Mononuclear cell (primary cell): ENCODE data around the gene PRKACG. TPM values are rescaled to one million over a fixed set of nuclear protein-coding genes. Genes with fewer than 3 reads are reported as not detected.
A peak's percentile ranks its signal among the peaks of the same experiment; 100 is the strongest.

Experiments
- H3K27me3 ChIP-seq: 2 replicates; pipeline ENCODE4 v1.6.0; 2011; ENCODE audit warnings: low read length, control low read depth; ENCODE audit not compliant: insufficient read depth
- H3K4me1 ChIP-seq: 2 replicates; pipeline ENCODE4 v1.5.1; 2011; ENCODE audit warnings: mild to moderate bottlenecking, low read length, control low read depth; ENCODE audit not compliant: insufficient read depth
- H3K4me3 ChIP-seq: 2 replicates; pipeline ENCODE4 v1.5.1; 2011; ENCODE audit warnings: mild to moderate bottlenecking, low read length, moderate library complexity
- H3K9me3 ChIP-seq: 2 replicates; pipeline ENCODE4 v1.5.1; 2011; ENCODE audit warnings: low read depth, mild to moderate bottlenecking, control low read depth, low read length
- total RNA-seq: library from RNA; depleted of rRNA; stranded (reverse); fragments of >200 nt; gene quantifications from one replicate; pipeline ENCODE4 v1.2.3, GENCODE V29; 2012

The PRKACG gene
- total RNA-seq, 1 donor = not detected

DNA sequence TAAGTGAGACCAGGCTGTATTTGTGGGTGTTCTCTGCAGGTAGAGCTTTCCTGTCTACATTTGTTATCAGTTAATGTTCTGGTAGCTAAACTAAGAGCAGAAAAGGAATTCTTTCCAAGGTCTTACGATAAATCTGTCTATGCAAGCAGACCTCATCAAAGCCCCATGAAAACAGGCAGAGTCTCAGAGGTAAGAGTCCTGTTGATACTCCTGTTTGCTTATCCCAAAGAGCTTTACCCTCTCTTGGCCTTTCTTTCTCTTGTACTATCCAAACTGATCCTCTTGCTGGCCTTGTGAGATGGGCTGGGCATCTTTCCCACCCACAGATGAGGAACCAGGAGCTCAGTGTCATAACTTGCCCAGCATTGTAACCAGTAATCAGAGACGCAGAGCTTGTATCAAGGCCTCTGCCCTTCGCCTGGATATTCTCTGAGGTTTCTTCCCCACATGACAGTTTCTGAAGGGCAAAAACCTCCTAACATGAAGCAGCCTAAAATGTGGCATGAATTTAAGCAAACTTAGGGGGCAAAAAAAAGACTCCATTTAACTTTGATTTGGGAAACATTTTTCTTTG is 33.5 kb downstream of the PRKACG start:
- H3K4me3 ChIP-seq = no peak overlapping the region
- no peaks in the 10 kb centered on the region for H3K9me3 ChIP-seq
- H3K27me3 ChIP-seq = no peaks in the 10 kb centered on the region
- H3K4me1 ChIP-seq = peaks cover 54% of the 10 kb centered on the region

DNA sequence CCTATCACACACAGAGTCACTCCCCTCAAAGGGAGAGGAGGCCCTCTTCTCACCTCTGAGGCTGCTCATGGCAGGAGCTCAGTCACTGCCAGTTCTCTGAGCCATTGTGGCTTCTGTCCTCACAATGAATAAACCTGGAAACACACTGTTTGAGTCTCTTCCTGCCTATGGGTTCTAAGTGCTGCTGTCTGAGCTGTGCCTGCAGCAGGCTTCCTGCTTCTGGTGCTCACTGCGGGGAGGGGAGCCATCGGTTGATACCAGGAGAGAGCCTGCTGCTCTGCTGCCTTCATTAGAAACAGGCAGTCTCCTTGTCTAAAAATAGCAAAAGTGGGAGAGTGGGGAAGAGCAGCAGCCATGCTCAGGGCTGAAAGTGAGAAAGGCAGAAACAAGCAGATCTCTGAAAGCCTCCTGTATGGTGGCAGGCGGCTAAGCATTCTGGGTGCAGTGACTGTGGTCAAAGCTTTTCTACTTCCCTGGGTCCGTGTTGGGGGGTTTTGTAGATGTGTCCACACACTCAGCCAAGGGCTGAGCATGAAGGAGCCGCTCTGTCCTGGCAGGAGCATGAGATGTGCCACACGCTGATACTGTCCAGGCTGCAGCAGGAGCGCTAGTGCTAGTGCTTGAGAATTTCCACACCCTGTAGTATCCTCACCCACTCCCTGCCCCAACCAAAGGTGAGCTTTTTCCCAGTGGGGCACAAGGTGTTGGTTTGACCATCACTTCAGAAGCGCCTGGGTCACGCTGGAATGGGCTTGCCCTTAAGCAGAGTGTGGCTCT is 34.2 kb downstream of the PRKACG start:
- Histone ChIP-seq H3K4me1 (peaks cover 61% of the 10 kb centered on the region), H3K27me3 (no peaks in the 10 kb centered on the region), H3K4me3 (no peak overlapping the region), H3K9me3 (no peaks in the 10 kb centered on the region)

DNA sequence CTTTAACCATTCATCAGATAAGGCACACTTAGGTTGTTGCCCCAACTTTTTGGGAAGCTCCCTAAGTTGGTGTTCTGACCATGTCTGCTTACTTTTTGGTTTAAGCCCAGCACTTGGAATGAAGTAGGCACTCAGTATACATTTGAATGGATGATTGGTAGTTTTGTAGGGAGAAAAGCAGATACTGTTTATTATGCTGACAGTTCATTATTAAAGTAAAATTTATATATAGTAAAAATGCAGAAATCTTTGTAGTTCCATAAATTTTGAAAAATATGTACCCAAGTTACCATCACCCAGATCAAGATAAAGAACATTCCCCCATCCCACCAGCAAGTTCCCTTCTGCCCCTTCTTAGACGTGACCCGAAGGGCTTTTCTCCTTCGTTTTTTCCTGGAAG is 35.4 kb downstream of the PRKACG start:
- H3K4me3 ChIP-seq = no peak overlapping the region
- peaks cover 70% of the 10 kb centered on the region for H3K4me1 ChIP-seq
- H3K9me3 ChIP-seq = no peaks in the 10 kb centered on the region
- no peaks in the 10 kb centered on the region for H3K27me3 ChIP-seq

DNA sequence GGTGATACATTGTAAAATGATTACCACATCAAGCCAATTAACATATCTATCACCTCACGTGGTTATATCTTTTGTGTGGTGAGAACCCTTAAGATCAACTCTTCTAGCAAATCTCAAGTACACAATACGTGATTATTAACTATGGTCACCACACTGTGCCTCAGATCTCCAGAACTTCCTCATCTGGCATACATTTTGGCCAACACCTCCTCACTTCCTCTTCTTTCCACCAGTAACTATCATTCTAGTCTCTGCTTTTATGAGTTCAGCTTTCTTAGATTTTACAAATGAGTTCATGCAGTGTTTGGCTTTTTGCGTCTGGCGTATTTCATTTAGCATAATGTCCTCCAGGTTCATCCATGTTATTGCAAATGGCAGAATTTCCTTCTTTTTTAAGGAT is 35.8 kb downstream of the PRKACG start:
- no peak overlapping the region for H3K4me3 ChIP-seq
- H3K27me3 ChIP-seq = no peaks in the 10 kb centered on the region
- peaks cover 69% of the 10 kb centered on the region for H3K4me1 ChIP-seq
- no peaks in the 10 kb centered on the region for H3K9me3 ChIP-seq

DNA sequence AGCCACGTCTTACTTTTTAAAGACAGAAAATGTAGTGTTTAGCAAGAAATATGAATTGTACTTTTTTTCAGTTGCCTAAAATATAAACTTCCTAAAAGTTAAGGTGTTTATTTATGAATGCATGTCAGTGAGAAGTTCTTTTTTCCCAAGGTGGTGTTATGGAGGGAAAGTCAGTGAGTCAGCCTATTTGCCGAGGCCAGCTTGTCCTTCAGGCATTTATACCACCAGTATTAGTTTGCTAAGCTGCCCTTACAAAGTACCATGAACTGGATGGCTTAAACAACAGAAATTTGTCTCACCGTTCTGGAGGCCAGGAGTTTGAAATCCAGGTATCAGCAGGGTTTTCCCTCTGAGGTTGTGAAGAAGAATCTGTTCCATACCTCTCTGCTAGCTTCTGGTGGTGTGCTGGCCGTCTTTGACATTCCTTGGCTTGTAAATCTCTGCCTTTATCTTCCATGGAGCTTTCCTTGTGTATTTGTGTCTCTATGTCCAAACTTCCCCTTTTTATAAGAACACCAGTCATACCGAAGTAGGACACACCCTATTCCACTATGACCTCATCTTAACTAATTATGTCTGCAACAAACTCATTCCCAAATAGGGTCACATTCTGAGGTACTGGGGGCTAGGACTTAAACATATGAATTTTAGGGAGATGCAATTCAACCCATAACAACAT is 38.4 kb downstream of the PRKACG start:
- Histone ChIP-seq H3K9me3 (no peaks in the 10 kb centered on the region), H3K27me3 (no peaks in the 10 kb centered on the region), H3K4me1 (peaks cover 56% of the 10 kb centered on the region), H3K4me3 (peak overlapping the region; percentile 48)

GRCh38 chr9:68974901-68975300 is 39.0 kb downstream of the PRKACG start:
- H3K27me3 ChIP-seq = no peaks in the 10 kb centered on the region
- peaks cover 50% of the 10 kb centered on the region for H3K4me1 ChIP-seq
- no peaks in the 10 kb centered on the region for H3K9me3 ChIP-seq
- peak overlapping the region; percentile 48 for H3K4me3 ChIP-seq

DNA sequence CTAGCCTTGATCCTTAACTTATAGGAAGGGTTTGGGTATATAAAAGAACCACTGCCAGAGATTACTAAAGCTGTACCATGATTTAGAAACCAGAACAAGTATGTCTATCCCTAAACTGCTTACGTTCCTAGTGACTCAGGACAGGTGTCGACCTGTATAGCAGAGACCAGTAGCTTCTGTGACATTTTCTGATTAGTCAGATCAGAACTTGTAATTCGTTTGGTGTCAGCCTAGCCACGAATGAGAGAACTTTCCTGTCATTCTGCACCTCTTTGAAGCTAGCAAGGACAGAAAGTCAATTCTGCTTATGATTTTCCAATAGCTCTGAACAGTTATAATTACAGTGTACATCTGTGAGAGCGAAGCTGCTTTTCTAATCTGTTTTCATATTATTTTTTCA is 39.5 kb downstream of the PRKACG start:
- Histone ChIP-seq H3K4me3 (peak overlapping the region; percentile 48), H3K27me3 (no peaks in the 10 kb centered on the region), H3K9me3 (no peaks in the 10 kb centered on the region), H3K4me1 (peaks cover 46% of the 10 kb centered on the region)

- no peaks in the 10 kb centered on the region for H3K9me3 ChIP-seq
- H3K4me3 ChIP-seq = no peak overlapping the region
- no peaks in the 10 kb centered on the region for H3K27me3 ChIP-seq
- peaks cover 37% of the 10 kb centered on the region for H3K4me1 ChIP-seq
Measured at GRCh38 chr9:68973619-68974018, 40.3 kb downstream of the PRKACG start.

GRCh38 chr9:68970151-68970550 is 43.8 kb downstream of the PRKACG start:
- Histone ChIP-seq H3K4me1 (peaks cover 25% of the 10 kb centered on the region), H3K27me3 (no peaks in the 10 kb centered on the region), H3K4me3 (no peak overlapping the region), H3K9me3 (no peaks in the 10 kb centered on the region)

DNA sequence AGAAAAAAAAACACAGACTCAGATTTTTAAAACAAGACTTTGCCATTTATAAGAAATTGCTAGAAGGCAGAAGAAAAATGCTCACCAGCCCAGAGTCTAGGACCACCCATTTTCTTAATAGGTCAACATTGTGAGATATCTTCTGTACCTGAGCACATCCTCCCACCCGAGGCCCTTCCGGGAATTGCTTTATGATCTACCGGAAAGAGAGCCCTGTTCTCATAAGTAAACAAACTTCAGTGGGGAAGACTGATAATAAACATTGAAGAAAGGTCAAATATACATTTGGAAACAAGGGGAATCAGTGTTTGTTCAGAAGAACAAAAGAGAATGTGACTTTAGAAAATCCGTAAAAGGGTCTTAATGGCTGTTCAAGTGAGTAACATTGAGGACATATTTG is 44.4 kb downstream of the PRKACG start:
- Histone ChIP-seq H3K4me3 (no peak overlapping the region), H3K9me3 (no peaks in the 10 kb centered on the region), H3K4me1 (peaks cover 18% of the 10 kb centered on the region)

GRCh38 chr9:68967800-68968199 is 46.1 kb downstream of the PRKACG start:
- Histone ChIP-seq H3K27me3 (no peaks in the 10 kb centered on the region), H3K4me1 (peaks cover 8% of the 10 kb centered on the region), H3K4me3 (no peak overlapping the region), H3K9me3 (no peaks in the 10 kb centered on the region)

More for the DNA sequence above, 44.4 kb downstream of the PRKACG start:
- H3K27me3 ChIP-seq = no peaks in the 10 kb centered on the region

DNA sequence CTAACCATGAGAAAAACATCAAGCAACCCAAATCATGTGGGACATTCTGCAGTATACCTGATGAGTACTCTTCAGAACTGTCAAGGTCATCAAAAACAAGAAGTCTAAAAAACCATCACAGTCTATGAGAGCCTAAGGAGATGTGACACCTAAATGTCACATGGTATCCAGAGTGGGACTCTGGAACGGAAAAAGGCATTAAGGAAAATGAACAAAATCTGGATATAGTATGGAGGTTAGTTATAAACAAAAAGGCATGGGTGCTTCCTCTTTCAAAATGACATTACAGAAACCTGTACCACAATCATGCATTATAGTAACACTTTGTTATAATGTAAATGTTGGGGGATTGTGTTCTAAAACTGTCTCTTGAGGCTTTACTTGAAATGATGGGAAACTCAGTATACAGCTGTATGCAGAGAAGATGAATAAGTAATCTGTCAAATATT is 47.4 kb downstream of the PRKACG start:
- peaks cover 8% of the 10 kb centered on the region for H3K4me1 ChIP-seq
- no peaks in the 10 kb centered on the region for H3K9me3 ChIP-seq
- H3K27me3 ChIP-seq = no peaks in the 10 kb centered on the region
- no peak overlapping the region for H3K4me3 ChIP-seq

GRCh38 chr9:68964765-68965164 is 49.1 kb downstream of the PRKACG start:
- Histone ChIP-seq H3K9me3 (no peaks in the 10 kb centered on the region), H3K4me3 (no peak overlapping the region), H3K27me3 (no peaks in the 10 kb centered on the region), H3K4me1 (peaks cover 8% of the 10 kb centered on the region)

GRCh38 chr9:68964102-68964541 is 49.8 kb downstream of the PRKACG start:
- Histone ChIP-seq H3K4me1 (peaks cover 8% of the 10 kb centered on the region), H3K9me3 (no peaks in the 10 kb centered on the region), H3K4me3 (no peak overlapping the region), H3K27me3 (no peaks in the 10 kb centered on the region)

DNA sequence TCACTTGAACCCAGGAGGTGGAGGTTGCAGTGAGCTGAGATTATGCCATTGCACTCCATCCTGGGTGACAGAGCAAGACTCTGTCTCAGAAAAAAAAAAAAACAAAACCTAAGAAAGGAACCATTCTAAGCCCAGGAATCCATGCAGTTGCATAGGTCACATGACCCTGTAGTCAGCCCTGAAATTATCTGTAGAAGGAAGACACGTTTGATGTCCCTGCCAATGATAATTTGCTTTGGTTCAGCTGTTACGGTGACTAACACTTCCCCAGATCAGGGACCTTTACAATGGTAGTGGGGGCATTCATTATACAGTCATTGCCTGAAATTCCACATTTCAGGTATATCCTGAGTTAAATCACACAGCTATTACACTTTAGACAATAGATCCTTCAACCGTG is 50.5 kb downstream of the PRKACG start:
- Histone ChIP-seq H3K27me3 (no peaks in the 10 kb centered on the region), H3K9me3 (no peaks in the 10 kb centered on the region), H3K4me1 (peaks cover 8% of the 10 kb centered on the region), H3K4me3 (no peak overlapping the region)
